ENCODE results near the gene OSBP. TPM values are rescaled to one million over a fixed set of nuclear protein-coding genes. Genes with fewer than 3 reads are reported as not detected.
A peak's percentile ranks its signal among the peaks of the same experiment; 100 is the strongest.

Gene OSBP
- total and polyA plus RNA-seq, 9 of the 15 experiments (the other 6 are each of a cell fraction or from before 2014, with no cell fraction given) = 11.7 to 49.0 (median 28.7) TPM

GRCh38 chr11:59560290-59560701 lies 55.3 kb downstream of the OSBP start (continued):
- TF ChIP-seq REST (IDR thresholded peaks at IDR 0.05; ENCODE audit: borderline replicate concordance) = no peak
- TF ChIP-seq REST (CRISPR knock-in tag; IDR thresholded peaks at IDR 0.05; ENCODE audit: low read depth) = no peak
- no peak for TF ChIP-seq ZNF445 (CRISPR knock-in tag; IDR thresholded peaks at IDR 0.05; ENCODE audit: low read depth)
- TF ChIP-seq, protein P1, sequence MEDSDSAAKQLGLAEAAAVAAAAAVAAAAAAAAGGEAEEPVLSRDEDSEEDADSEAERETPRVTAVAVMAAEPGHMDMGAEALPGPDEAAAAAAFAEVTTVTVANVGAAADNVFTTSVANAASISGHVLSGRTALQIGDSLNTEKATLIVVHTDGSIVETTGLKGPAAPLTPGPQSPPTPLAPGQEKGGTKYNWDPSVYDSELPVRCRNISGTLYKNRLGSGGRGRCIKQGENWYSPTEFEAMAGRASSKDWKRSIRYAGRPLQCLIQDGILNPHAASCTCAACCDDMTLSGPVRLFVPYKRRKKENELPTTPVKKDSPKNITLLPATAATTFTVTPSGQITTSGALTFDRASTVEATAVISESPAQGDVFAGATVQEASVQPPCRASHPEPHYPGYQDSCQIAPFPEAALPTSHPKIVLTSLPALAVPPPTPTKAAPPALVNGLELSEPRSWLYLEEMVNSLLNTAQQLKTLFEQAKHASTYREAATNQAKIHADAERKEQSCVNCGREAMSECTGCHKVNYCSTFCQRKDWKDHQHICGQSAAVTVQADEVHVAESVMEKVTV (CRISPR knock-in tag; IDR thresholded peaks at IDR 0.05) = no peak
- TF ChIP-seq, protein P2, sequence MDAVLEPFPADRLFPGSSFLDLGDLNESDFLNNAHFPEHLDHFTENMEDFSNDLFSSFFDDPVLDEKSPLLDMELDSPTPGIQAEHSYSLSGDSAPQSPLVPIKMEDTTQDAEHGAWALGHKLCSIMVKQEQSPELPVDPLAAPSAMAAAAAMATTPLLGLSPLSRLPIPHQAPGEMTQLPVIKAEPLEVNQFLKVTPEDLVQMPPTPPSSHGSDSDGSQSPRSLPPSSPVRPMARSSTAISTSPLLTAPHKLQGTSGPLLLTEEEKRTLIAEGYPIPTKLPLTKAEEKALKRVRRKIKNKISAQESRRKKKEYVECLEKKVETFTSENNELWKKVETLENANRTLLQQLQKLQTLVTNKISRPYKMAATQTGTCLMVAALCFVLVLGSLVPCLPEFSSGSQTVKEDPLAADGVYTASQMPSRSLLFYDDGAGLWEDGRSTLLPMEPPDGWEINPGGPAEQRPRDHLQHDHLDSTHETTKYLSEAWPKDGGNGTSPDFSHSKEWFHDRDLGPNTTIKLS (IDR thresholded peaks at IDR 0.05; ENCODE audit: borderline replicate concordance, low read depth) = 0 out of 2 replicates have a peak, but pooled peaks have one; percentile 16
- TF ChIP-seq JUN (IDR thresholded peaks at IDR 0.05; ENCODE audit: borderline replicate concordance, low read depth, low read length) = no peak
- 0 out of 2 replicates have a peak, but pooled peaks have one; percentile 66 for TF ChIP-seq JUN (CRISPR knock-in tag; IDR thresholded peaks at IDR 0.05; ENCODE audit: borderline replicate concordance)
- peak; percentile 71; the same call in 1 of the 2 replicates for TF ChIP-seq MTA1 (IDR thresholded peaks at IDR 0.05; ENCODE audit: borderline replicate concordance)
- no peak for TF ChIP-seq ZNF224 (CRISPR knock-in tag; IDR thresholded peaks at IDR 0.05)
- TF ChIP-seq POLR2AphosphoS5 (IDR thresholded peaks at IDR 0.05; ENCODE audit: control insufficient read depth, insufficient read depth, low read depth, low read length) = peak; percentile 44; the same call in 1 of the 2 replicates
- TF ChIP-seq TBL1XR1 (IDR thresholded peaks at IDR 0.05; ENCODE audit: low read length in 2 of 2) = peak in 1 of 2 experiments; percentile 92; a peak in 2 of 4 replicates
- no peak for TF ChIP-seq SNIP1 (IDR thresholded peaks at IDR 0.05; ENCODE audit: low read depth)
- no peak for TF ChIP-seq HNRNPUL1 (IDR thresholded peaks at IDR 0.05; ENCODE audit: low read length)
- peak; percentile 79; the same call in 1 of the 2 replicates for TF ChIP-seq TARDBP (IDR thresholded peaks at IDR 0.05)
- TF ChIP-seq IRF1 (CRISPR knock-in tag; IDR thresholded peaks at IDR 0.05; ENCODE audit: borderline replicate concordance) = no peak
- peak in 1 of 2 experiments; percentile 34; a peak in 1 of 4 replicates for TF ChIP-seq TRIM24 (IDR thresholded peaks at IDR 0.05)

Data from K562 (cell line).